PFSK-1 (cell line): ENCODE measurements around the gene SLC25A26.

ENCODE experiments used
- FOXP2 ChIP-seq: optimal IDR thresholded peaks from 2 replicates; pipeline ENCODE3; 2011; ENCODE audit warnings: borderline replicate concordance, control low read depth, inconsistent platforms; ENCODE audit not compliant: insufficient read depth; ENCODE audit errors: extremely low read length, extremely low read depth
- REST ChIP-seq, 2 experiments: IDR thresholded peaks; 2 replicates each; pipeline versions ENCODE4 v1.6.1 to v1.8.0; 2011 to 2012; ENCODE audit warnings: low read depth in 2 of 2, low read length in 2 of 2, control low read depth in 1 of 2, inconsistent platforms in 1 of 2, mild to moderate bottlenecking in 1 of 2, moderate library complexity in 1 of 2; ENCODE audit not compliant: insufficient read depth in 1 of 2
- SIN3A ChIP-seq: IDR thresholded peaks from 2 replicates; pipeline ENCODE4 v1.6.1; 2012; ENCODE audit warnings: mild to moderate bottlenecking, low read length, moderate library complexity, borderline replicate concordance; ENCODE audit not compliant: insufficient read depth
- TAF1 ChIP-seq: IDR thresholded peaks from 2 replicates; pipeline ENCODE4 v1.6.1; 2012; ENCODE audit warnings: low read length, control low read depth, borderline replicate concordance; ENCODE audit not compliant: insufficient read depth

GRCh38 chr3:66342717-66343356 lies 122.0 kb downstream of the SLC25A26 start:
- no peak for TF ChIP-seq SIN3A
- TF ChIP-seq REST (IDR thresholded peaks at IDR 0.05; ENCODE audit: insufficient read depth in 1 of 2, low read depth in 2 of 2, low read length in 2 of 2): no peak
- TF ChIP-seq FOXP2: no peak
- TF ChIP-seq TAF1: no peak
